IPS-20b (cell line): ENCODE results near the gene THUMPD2.

Experiments
- H3K27ac ChIP-seq: one replicate; pipeline ENCODE4 v1.5.1; 2013; ENCODE audit warnings: low read length
- H3K27me3 ChIP-seq: 2 replicates; pipeline ENCODE4 v1.6.1; 2013; ENCODE audit warnings: mild to moderate bottlenecking, low read length, inconsistent platforms; ENCODE audit not compliant: insufficient read depth
- H3K36me3 ChIP-seq: 2 replicates; pipeline ENCODE4 v1.6.1; 2013; ENCODE audit warnings: low read depth, mild to moderate bottlenecking, inconsistent platforms, low read length, moderate library complexity; ENCODE audit not compliant: insufficient read depth
- H3K4me1 ChIP-seq: 2 replicates; pipeline ENCODE4 v1.6.1; 2013; ENCODE audit warnings: mild to moderate bottlenecking, control low read depth, inconsistent platforms, low read length, moderate library complexity; ENCODE audit not compliant: insufficient read depth
- H3K4me3 ChIP-seq: 2 replicates; pipeline ENCODE4 v1.5.1; 2013; ENCODE audit warnings: mild to moderate bottlenecking, low read length, inconsistent platforms
- H3K9ac ChIP-seq: 2 replicates; pipeline ENCODE4 v1.6.1; 2013; ENCODE audit warnings: low read depth, mild to moderate bottlenecking, inconsistent platforms, low read length, moderate library complexity
- H3K9me3 ChIP-seq: 2 replicates; pipeline ENCODE4 v1.6.1; 2013; ENCODE audit warnings: mild to moderate bottlenecking, low read depth, low read length, inconsistent platforms; ENCODE audit not compliant: insufficient read depth

The THUMPD2 gene

DNA sequence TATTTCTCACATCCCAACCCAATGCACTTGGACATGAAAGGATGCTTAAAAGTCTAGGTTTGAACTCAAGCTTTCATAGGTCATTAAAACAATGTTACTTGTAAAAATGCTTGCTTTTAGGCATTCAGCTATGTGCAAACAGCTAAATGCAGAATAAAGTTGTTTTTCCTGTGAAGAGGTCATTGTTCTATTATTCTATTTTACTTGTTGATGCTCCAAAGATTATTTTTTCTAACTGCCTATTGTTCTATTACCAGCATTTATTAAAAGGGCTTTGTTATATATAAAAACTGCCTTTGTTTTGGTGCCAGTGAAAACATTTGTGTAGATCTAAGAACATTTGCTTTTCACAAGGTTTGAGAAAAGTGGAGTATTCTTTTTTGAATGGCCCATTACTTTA, 64.0 kb downstream of the THUMPD2 start:
- H3K9ac ChIP-seq: no peak overlapping the region
- H3K9me3 ChIP-seq: no peaks in the 10 kb centered on the region
- H3K27ac ChIP-seq: no peak overlapping the region
- H3K36me3 ChIP-seq: no peaks in the 10 kb centered on the region
- H3K4me1 ChIP-seq: no peaks in the 10 kb centered on the region
- no peak overlapping the region for H3K4me3 ChIP-seq
- no peaks in the 10 kb centered on the region for H3K27me3 ChIP-seq

DNA sequence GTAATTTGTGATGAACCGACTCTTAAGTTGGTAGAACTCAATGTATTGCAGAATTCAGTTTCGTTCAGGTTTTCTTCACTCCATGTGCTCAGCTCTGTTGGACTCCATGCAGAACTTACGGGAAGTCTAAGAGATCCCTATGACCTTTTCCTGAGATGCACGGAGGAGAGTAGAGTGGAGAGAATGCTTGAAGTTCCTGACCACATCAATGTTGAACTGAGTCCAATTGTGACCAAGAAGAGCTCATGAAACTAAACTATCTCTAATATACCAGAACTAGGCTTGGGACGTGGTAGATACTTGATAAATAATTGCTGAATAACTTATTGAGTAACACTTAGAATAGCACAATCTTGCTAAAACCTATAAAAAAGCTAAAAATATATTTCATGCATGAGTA, 66.1 kb downstream of the THUMPD2 start:
- no peaks in the 10 kb centered on the region for H3K27me3 ChIP-seq
- no peak overlapping the region for H3K27ac ChIP-seq
- no peak overlapping the region for H3K9ac ChIP-seq
- H3K36me3 ChIP-seq: no peaks in the 10 kb centered on the region
- H3K4me1 ChIP-seq: no peaks in the 10 kb centered on the region
- no peak overlapping the region for H3K4me3 ChIP-seq
- H3K9me3 ChIP-seq: no peaks in the 10 kb centered on the region

GRCh38 chr2:39710807-39711206, 68.3 kb downstream of the THUMPD2 start:
- H3K9ac ChIP-seq: no peak overlapping the region
- no peak overlapping the region for H3K4me3 ChIP-seq
- H3K27me3 ChIP-seq: no peaks in the 10 kb centered on the region
- no peaks in the 10 kb centered on the region for H3K36me3 ChIP-seq
- no peaks in the 10 kb centered on the region for H3K4me1 ChIP-seq
- no peak overlapping the region for H3K27ac ChIP-seq
- no peaks in the 10 kb centered on the region for H3K9me3 ChIP-seq

DNA sequence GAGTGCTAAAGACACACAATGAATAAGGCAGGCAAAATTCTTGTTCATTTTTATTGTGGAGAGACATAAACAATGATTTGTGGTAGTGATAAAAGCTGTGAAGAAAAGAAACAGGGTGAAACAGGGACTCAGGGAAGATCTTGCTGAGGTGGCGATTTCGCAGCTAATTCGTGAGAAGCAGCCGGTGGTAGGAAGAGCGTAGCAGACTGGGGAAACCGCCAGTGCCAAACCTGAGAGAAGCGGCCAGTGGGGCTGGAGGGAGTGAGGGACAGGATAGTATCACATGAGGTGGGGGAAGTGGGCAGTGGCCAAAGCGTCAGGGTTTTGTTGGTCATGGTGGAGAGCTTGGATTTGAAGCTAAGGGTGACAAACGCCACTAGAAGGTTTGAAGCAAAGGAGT, 71.1 kb downstream of the THUMPD2 start:
- no peaks in the 10 kb centered on the region for H3K4me1 ChIP-seq
- H3K27me3 ChIP-seq: no peaks in the 10 kb centered on the region
- no peak overlapping the region for H3K9ac ChIP-seq
- no peaks in the 10 kb centered on the region for H3K36me3 ChIP-seq
- no peak overlapping the region for H3K27ac ChIP-seq
- no peaks in the 10 kb centered on the region for H3K9me3 ChIP-seq
- no peak overlapping the region for H3K4me3 ChIP-seq

DNA sequence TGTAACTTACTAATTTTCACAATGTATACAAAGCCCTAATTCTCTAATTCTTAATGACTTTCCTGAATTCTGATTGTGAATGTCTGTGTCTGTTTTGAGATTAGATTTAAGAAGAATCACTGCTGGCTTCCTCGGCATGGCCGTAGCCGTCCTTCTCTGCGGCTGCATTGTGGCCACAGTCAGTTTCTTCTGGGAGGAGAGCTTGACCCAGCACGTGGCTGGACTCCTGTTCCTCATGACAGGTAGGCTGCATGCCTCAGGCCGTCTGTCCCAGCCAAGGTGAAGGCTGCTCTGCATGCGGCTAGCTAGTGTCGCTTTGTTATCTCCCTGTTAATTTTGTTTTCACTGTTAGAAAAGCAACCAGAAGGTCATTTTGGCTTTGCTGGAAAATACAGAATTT, 72.1 kb downstream of the THUMPD2 start:
- H3K4me1 ChIP-seq: no peaks in the 10 kb centered on the region
- peaks cover 4% of the 10 kb centered on the region; the same call in 1 of the 2 replicates for H3K9me3 ChIP-seq
- no peak overlapping the region for H3K27ac ChIP-seq
- H3K36me3 ChIP-seq: no peaks in the 10 kb centered on the region
- no peak overlapping the region for H3K4me3 ChIP-seq
- H3K27me3 ChIP-seq: no peaks in the 10 kb centered on the region
- H3K9ac ChIP-seq: no peak overlapping the region

DNA sequence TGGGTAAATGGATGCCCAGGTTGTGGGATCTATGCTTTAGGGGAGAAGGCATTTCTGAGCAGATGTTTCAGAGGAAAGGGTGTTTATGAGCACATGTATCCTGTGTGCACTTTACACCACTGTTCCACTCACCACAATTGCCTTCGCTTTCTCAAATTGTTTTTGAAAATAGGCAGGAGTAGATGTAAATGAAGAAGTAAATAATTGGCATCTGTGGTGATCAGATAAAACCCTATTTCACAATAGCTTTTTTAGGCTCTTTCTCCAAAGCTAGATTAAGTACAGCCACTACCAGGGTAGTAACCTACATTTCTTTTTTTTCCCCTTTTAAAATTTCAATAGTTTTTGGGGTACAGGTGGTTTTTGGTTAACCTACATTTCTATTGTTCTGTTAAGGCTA, 72.7 kb downstream of the THUMPD2 start:
- no peaks in the 10 kb centered on the region for H3K27me3 ChIP-seq
- H3K27ac ChIP-seq: no peak overlapping the region
- peaks cover 10% of the 10 kb centered on the region; the same call in 1 of the 2 replicates for H3K9me3 ChIP-seq
- no peak overlapping the region for H3K4me3 ChIP-seq
- H3K9ac ChIP-seq: no peak overlapping the region
- H3K36me3 ChIP-seq: no peaks in the 10 kb centered on the region
- H3K4me1 ChIP-seq: no peaks in the 10 kb centered on the region

DNA sequence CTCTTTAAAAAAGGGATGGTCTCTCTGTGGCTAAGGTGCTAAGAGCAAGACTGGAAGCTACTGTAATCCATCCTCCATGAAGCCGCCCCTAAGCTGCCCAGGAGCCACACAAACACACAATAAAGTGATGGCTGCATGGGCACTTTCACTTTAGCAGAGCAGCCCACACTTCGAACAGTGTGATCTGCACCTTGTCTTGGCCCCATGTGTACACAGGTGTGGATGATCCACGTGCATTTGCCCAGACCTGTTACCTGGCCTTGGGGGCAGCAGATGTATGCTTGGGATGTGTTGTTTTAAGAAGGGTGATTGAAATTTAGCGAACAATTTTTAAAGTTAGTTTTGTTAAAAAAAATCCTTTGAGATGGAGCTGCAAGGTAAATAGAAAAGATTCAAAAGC, 73.4 kb downstream of the THUMPD2 start:
- Histone ChIP-seq H3K4me3 (no peak overlapping the region), H3K27ac (no peak overlapping the region), H3K36me3 (no peaks in the 10 kb centered on the region)

GRCh38 chr2:39704540-39704939, 74.5 kb downstream of the THUMPD2 start:
- Histone ChIP-seq H3K4me1 (no peaks in the 10 kb centered on the region), H3K27me3 (no peaks in the 10 kb centered on the region), H3K36me3 (no peaks in the 10 kb centered on the region), H3K4me3 (no peak overlapping the region), H3K9ac (no peak overlapping the region), H3K9me3 (peaks cover 17% of the 10 kb centered on the region; the same call in 1 of the 2 replicates), H3K27ac (no peak overlapping the region)

More for the DNA sequence above, 73.4 kb downstream of the THUMPD2 start:
- Histone ChIP-seq H3K9ac (no peak overlapping the region), H3K27me3 (no peaks in the 10 kb centered on the region), H3K4me1 (no peaks in the 10 kb centered on the region), H3K9me3 (peaks cover 17% of the 10 kb centered on the region; the same call in 1 of the 2 replicates)

DNA sequence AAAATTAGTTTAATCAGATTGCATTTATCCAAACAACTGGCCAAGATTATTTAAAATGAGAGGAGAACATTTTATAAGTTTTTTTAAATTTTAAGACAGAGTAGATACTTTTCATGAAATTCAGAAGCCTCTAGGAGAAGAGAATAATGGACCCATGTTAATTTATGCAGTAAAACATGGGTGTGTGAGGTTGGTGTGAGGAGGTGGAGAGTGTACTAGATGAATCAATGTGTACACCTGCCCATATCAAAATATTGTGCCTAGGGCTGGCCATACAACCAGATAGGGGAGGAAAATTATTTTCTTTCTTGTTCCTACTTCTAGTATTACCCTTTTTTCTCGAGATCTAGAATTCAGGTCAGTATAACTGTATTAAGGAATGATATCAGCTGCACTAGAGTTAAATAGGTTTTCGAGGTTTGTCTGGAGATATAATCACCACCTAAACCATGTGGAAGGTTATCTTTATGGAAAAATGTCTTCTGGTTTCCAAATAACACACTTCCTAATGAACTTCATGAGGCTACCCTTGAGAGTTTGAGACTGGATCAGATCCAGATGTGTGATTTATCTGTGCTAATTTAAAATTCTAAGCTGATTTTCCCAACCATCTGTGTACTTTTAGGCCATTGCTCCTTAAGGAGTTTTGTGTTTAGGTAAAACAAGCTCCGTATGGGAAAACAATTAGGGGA, 75.7 kb downstream of the THUMPD2 start:
- Histone ChIP-seq H3K4me1 (no peaks in the 10 kb centered on the region), H3K36me3 (no peaks in the 10 kb centered on the region), H3K27me3 (no peaks in the 10 kb centered on the region), H3K27ac (no peak overlapping the region), H3K9me3 (peaks cover 17% of the 10 kb centered on the region; the same call in 1 of the 2 replicates), H3K9ac (no peak overlapping the region), H3K4me3 (no peak overlapping the region)

DNA sequence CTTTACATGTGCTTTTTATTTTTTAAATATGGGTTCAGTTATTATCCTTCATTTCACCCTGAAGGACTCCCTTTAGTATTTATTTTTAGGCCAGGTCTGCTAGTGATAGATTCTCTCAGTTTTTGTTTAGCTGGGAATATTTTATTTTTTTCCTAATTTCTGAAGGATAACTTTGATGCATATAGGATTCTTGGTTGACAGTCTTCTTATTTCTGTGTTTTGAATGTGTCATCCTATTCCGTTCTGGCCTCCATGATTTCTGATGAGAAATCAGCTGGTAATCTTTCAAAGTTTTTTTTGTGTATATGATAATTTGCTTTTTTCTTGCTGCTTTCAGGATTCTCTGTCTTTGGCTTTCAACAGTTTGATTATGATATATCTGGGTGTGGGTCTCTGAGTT, 77.9 kb downstream of the THUMPD2 start:
- Histone ChIP-seq H3K27me3 (no peaks in the 10 kb centered on the region), H3K9ac (no peak overlapping the region)

GRCh38 chr2:39697454-39697853, 81.6 kb downstream of the THUMPD2 start:
- H3K9me3 ChIP-seq: peaks cover 17% of the 10 kb centered on the region; the same call in 1 of the 2 replicates
- H3K4me1 ChIP-seq: no peaks in the 10 kb centered on the region
- H3K4me3 ChIP-seq: no peak overlapping the region
- H3K36me3 ChIP-seq: no peaks in the 10 kb centered on the region
- H3K27me3 ChIP-seq: no peaks in the 10 kb centered on the region
- H3K9ac ChIP-seq: no peak overlapping the region
- no peak overlapping the region for H3K27ac ChIP-seq

More for the DNA sequence above, 77.9 kb downstream of the THUMPD2 start:
- Histone ChIP-seq H3K4me3 (no peak overlapping the region), H3K27ac (no peak overlapping the region), H3K36me3 (no peaks in the 10 kb centered on the region), H3K9me3 (peaks cover 17% of the 10 kb centered on the region; the same call in 1 of the 2 replicates), H3K4me1 (no peaks in the 10 kb centered on the region)

GRCh38 chr2:39696838-39697237, 82.2 kb downstream of the THUMPD2 start:
- Histone ChIP-seq H3K4me1 (no peaks in the 10 kb centered on the region), H3K4me3 (no peak overlapping the region), H3K36me3 (no peaks in the 10 kb centered on the region), H3K27ac (no peak overlapping the region), H3K9me3 (peaks cover 12% of the 10 kb centered on the region; the same call in 1 of the 2 replicates), H3K27me3 (no peaks in the 10 kb centered on the region), H3K9ac (no peak overlapping the region)
